ENCODE data around the gene ACTN3. TPM values are rescaled to one million over a fixed set of nuclear protein-coding genes. Genes with fewer than 3 reads are reported as not detected.

ACTN3 gene
- total RNA-seq, 1 experiment from 2014 or later = 18.5 TPM

GRCh38 chr11:66592457-66593302 is 46.0 kb downstream of the ACTN3 start, which contains the start of the genes CCDC87 and CCS:
Gene CCDC87, minus strand, starts transcription at chr11:66593063. Its CDS starts 48 bp downstream, at chr11:66593015.
Gene CCS, plus strand, starts transcription at chr11:66593185. Its CDS starts 77 bp downstream, at chr11:66593262.
- DNase-seq (ENCODE audit: low spot score) = peak; percentile 97
- POLR2A ChIA-PET = interaction anchor here (0.8 to 1.5 kb wide), 5 partner anchors 13 to 85 kb away, joined by 3 to 11 read pairs (median 5); partner anchors contain the start of genes ACTN3, RBM14, RBM4 and RBM4B
- Mint-ChIP-seq H3K27ac (peak within 1 kb of the TSS; percentile 99), H3K27me3 (ENCODE audit: low read depth) (peaks cover 39% of the 10 kb centered on the region), H3K36me3 (peaks cover 15% of the 10 kb centered on the region), H3K4me3 (peak within 1 kb of the TSS; percentile 97), H3K9me3 (peaks cover 23% of the 10 kb centered on the region), H3K4me1 (peaks cover 11% of the 10 kb centered on the region)
- CTCF ChIA-PET = interaction anchor here (0.6 to 1.8 kb wide), 30 partner anchors 9 to 338 kb away, joined by 3 to 23 read pairs (median 4); partner anchors contain the start of genes ACTN3, CTSF, DPP3 and PELI3
- ATAC-seq = peak; percentile 94
- TF ChIP-seq IRF1 (CRISPR knock-in tag; IDR thresholded peaks at IDR 0.05) (peak; percentile 72; the same call in 1 of the 2 replicates), ZNF232 (CRISPR knock-in tag; IDR thresholded peaks at IDR 0.05) (peak; percentile 73), ZSCAN18 (CRISPR knock-in tag; IDR thresholded peaks at IDR 0.05) (no peak), GTF2I (CRISPR knock-in tag; conservative IDR thresholded peaks at IDR 0.05) (no peak), CTCF (IDR thresholded peaks at IDR 0.05) (peak; percentile 32), ZNF263 (CRISPR knock-in tag; IDR thresholded peaks at IDR 0.05; ENCODE audit: low read depth) (peak; percentile 79), FOXJ3 (CRISPR knock-in tag; IDR thresholded peaks at IDR 0.05; ENCODE audit: borderline replicate concordance) (no peak), AFF4 (CRISPR knock-in tag; IDR thresholded peaks at IDR 0.05; ENCODE audit: borderline replicate concordance) (no peak), NFE2L1 (CRISPR knock-in tag; IDR thresholded peaks at IDR 0.05) (peak; percentile 67; the same call in 1 of the 2 replicates), ATF6 (CRISPR knock-in tag; IDR thresholded peaks at IDR 0.05) (no peak), RELA (CRISPR knock-in tag; IDR thresholded peaks at IDR 0.05; ENCODE audit: borderline replicate concordance) (no peak; the same call in 1 of the 2 replicates), E2F1 (CRISPR knock-in tag; IDR thresholded peaks at IDR 0.05) (no peak), ZNF121 (CRISPR knock-in tag; IDR thresholded peaks at IDR 0.05) (no peak), E2F5 (CRISPR knock-in tag; IDR thresholded peaks at IDR 0.05) (peak; percentile 90; the same call in 1 of the 2 replicates), NR1H2 (CRISPR knock-in tag; IDR thresholded peaks at IDR 0.05) (no peak), ZBTB43 (CRISPR knock-in tag; IDR thresholded peaks at IDR 0.05) (peak; percentile 85; the same call in 1 of the 2 replicates), TEAD1 (CRISPR knock-in tag; IDR thresholded peaks at IDR 0.05) (peak; percentile 86), JUN (CRISPR knock-in tag; IDR thresholded peaks at IDR 0.05) (peak; percentile 77; the same call in 1 of the 2 replicates), EMX1 (CRISPR knock-in tag; IDR thresholded peaks at IDR 0.05) (no peak)
